SK-N-SH (cell line): Measurements from ENCODE around the gene SNED1. TPM values are rescaled to one million over a fixed set of nuclear protein-coding genes. Genes with fewer than 3 reads are reported as not detected.

ENCODE experiments used
- CTCF ChIA-PET: fragments of 300-600, 350-600 bp; formaldehyde crosslinking; extraction: SDS; loops from one replicate; lab custom pipeline; 2021; lab: Yijun Ruan, JAX
- POLR2A ChIA-PET: fragments of 350-600 bp; sonication (Branson Sonifier 250); formaldehyde crosslinking; extraction: SDS; loops from one replicate; lab custom pipeline; 2020; ENCODE audit warnings: antibody characterized with exemption, inconsistent platforms; lab: Yijun Ruan, JAX
- DNase-seq: peaks from one replicate; pipeline ENCODE4 v3.0.0; 2012
- H2AFZ ChIP-seq: fragments of 200-600 bp; sonication (generic); 2 replicates; pipeline ENCODE4 v1.8.1; 2016; ENCODE audit warnings: antibody characterized with exemption, mild to moderate bottlenecking, low read depth
- H3F3A ChIP-seq: fragments of 200-600 bp; sonication (generic); replicated peaks from 2 replicates; pipeline ENCODE3; 2016; ENCODE audit warnings: antibody characterized with exemption, mild to moderate bottlenecking; ENCODE audit not compliant: insufficient read depth
- H3K27ac ChIP-seq, 2 experiments: fragments of 200-500 bp in 1 of 2; fragments of 200-600 bp in 1 of 2; sonication (Bioruptor generic) in 1 of 2; sonication (generic), shearing (Covaris generic) in 1 of 2; 2 replicates each; pipeline versions ENCODE4 v1.5.1 to v1.6.1; 2014 to 2016; ENCODE audit warnings: low read depth in 2 of 2, inconsistent platforms in 1 of 2, low read length in 1 of 2, mild to moderate bottlenecking in 1 of 2, mixed read lengths in 1 of 2
- H3K27me3 ChIP-seq: fragments of 200-600 bp; sonication (generic), shearing (Covaris generic); 2 replicates; pipeline ENCODE4 v1.6.1; 2016; ENCODE audit warnings: mixed run types; ENCODE audit not compliant: insufficient read depth
- H3K36me3 ChIP-seq, 2 experiments: fragments of 200-500 bp in 1 of 2; fragments of 200-600 bp in 1 of 2; sonication (Bioruptor generic) in 1 of 2; sonication (generic) in 1 of 2; replicated peaks in 1 of 2; 2 replicates each; pipeline versions ENCODE3 to v1.5.1; 2014 to 2016; ENCODE audit warnings: low read length in 1 of 2, mild to moderate bottlenecking in 1 of 2; ENCODE audit not compliant: insufficient read depth in 2 of 2, control insufficient read depth in 1 of 2
- H3K4me1 ChIP-seq, 2 experiments: fragments of 200-500 bp in 1 of 2; fragments of 200-600 bp in 1 of 2; sonication (Bioruptor generic) in 1 of 2; sonication (generic), shearing (Covaris generic) in 1 of 2; 2 replicates each; pipeline versions ENCODE4 v1.5.1 to v1.6.1; 2014 to 2016; ENCODE audit warnings: low read depth in 1 of 2, low read length in 1 of 2, mixed run types in 1 of 2; ENCODE audit not compliant: insufficient read depth in 2 of 2, control insufficient read depth in 1 of 2
- H3K4me2 ChIP-seq: fragments of 200-600 bp; sonication (generic), shearing (Covaris generic); 2 replicates; pipeline ENCODE4 v1.6.1; 2017; ENCODE audit warnings: mixed run types
- H3K4me3 ChIP-seq, 2 experiments: fragments of 200-500 bp in 1 of 2; fragments of 200-600 bp in 1 of 2; sonication (Bioruptor generic) in 1 of 2; sonication (generic), shearing (Covaris generic) in 1 of 2; 2 replicates each; pipeline versions ENCODE4 v1.5.1 to v1.8.1; 2014 to 2016; ENCODE audit warnings: low read depth in 2 of 2, inconsistent platforms in 1 of 2, low read length in 1 of 2, mild to moderate bottlenecking in 1 of 2, mixed read lengths in 1 of 2, moderate library complexity in 1 of 2
- H3K79me2 ChIP-seq: fragments of 200-600 bp; sonication (generic); 2 replicates; pipeline ENCODE4 v1.8.1; 2017; ENCODE audit warnings: mild to moderate bottlenecking; ENCODE audit not compliant: insufficient read depth
- H3K9ac ChIP-seq: fragments of 200-600 bp; sonication (generic); 2 replicates; pipeline ENCODE4 v1.6.1; 2017; ENCODE audit warnings: mixed run types
- H3K9me2 ChIP-seq: fragments of 200-600 bp; sonication (generic); 2 replicates; pipeline ENCODE4 v1.6.1; 2017; ENCODE audit warnings: mixed run types
- H3K9me3 ChIP-seq: fragments of 200-600 bp; sonication (generic); 2 replicates; pipeline ENCODE4 v1.6.1; 2017; ENCODE audit warnings: mixed run types, mild to moderate bottlenecking, moderate library complexity
- H4K20me1 ChIP-seq: fragments of 200-600 bp; sonication (generic); 2 replicates; pipeline ENCODE4 v1.6.1; 2017; ENCODE audit warnings: mild to moderate bottlenecking, mixed run types; ENCODE audit not compliant: insufficient read depth
- CHD2 ChIP-seq: fragments of 150-350 bp; IDR thresholded peaks from 2 replicates; pipeline ENCODE4 v1.6.1; 2018; ENCODE audit warnings: low read length; ENCODE audit not compliant: partially characterized antibody
- ELF1 ChIP-seq: IDR thresholded peaks from 2 replicates; pipeline ENCODE4 v1.4.0; 2012
- EP300 ChIP-seq, 2 experiments: IDR thresholded peaks; 2 replicates each; pipeline versions ENCODE4 v1.4.0 to v1.6.1; 2012; ENCODE audit warnings: borderline replicate concordance in 1 of 2, low read depth in 1 of 2, low read length in 1 of 2
- EZH2phosphoT487 ChIP-seq: fragments of 200-600 bp; sonication (generic); IDR thresholded peaks from 2 replicates; pipeline ENCODE4 v1.6.1; 2017; ENCODE audit warnings: low read depth, mixed run types, mild to moderate bottlenecking, antibody characterized with exemption, moderate library complexity, borderline replicate concordance
- FOXJ3 ChIP-seq: sonication (generic); formaldehyde crosslinking; IDR thresholded peaks from 2 replicates; pipeline ENCODE4 v1.5.1; 2020; ENCODE audit warnings: mild to moderate bottlenecking, missing genetic modification reagents
- GATA2 ChIP-seq: sonication (generic); formaldehyde crosslinking; IDR thresholded peaks from 2 replicates; pipeline ENCODE4 v1.5.0; 2020; ENCODE audit warnings: mild to moderate bottlenecking, missing genetic modification reagents
- JUND ChIP-seq: IDR thresholded peaks from 2 replicates; pipeline ENCODE4 v1.4.0; 2012
- MXI1 ChIP-seq: IDR thresholded peaks from 2 replicates; pipeline ENCODE4 v1.6.1; 2012; ENCODE audit warnings: mild to moderate bottlenecking, low read depth, low read length, improper control_type of control experiment
- RXRA ChIP-seq: IDR thresholded peaks from 2 replicates; pipeline ENCODE4 v1.4.0; 2012; ENCODE audit warnings: low read depth, mild to moderate bottlenecking, borderline replicate concordance
- SMC3 ChIP-seq: IDR thresholded peaks from 2 replicates; pipeline ENCODE4 v1.6.1; 2012; ENCODE audit warnings: low read depth, low read length, improper control_type of control experiment
- TAF1 ChIP-seq: IDR thresholded peaks from 2 replicates; pipeline ENCODE4 v1.6.1; 2012; ENCODE audit warnings: low read depth, mild to moderate bottlenecking, low read length, moderate library complexity, borderline replicate concordance
- TCF12 ChIP-seq: IDR thresholded peaks from 2 replicates; pipeline ENCODE4 v1.4.0; 2012
- WGBS: methylation state at CpG from one replicate; pipeline ENCODE4 v1.1.6; 2017; ENCODE audit warnings: low lambda C conversion rate; 5-methylcytosine and 5-hydroxymethylcytosine counted together
- polyA plus RNA-seq, 3 experiments: library from polyadenylated mRNA; depleted of rRNA; stranded (reverse); fragments of >200 nt; gene quantifications; 2 replicates each; pipeline ENCODE4 v1.2.3, GENCODE V29; 2012
- TF ChIP-seq, protein P1 (sequence below): IDR thresholded peaks from 2 replicates; pipeline ENCODE4; 2012
- TF ChIP-seq, protein P2 (sequence below): fragments of 150-350 bp; IDR thresholded peaks from 2 replicates; pipeline ENCODE4 v1.6.1; 2017; ENCODE audit warnings: antibody characterized with exemption, low read length, low read depth, borderline replicate concordance
- TF ChIP-seq, protein P3 (sequence below): IDR thresholded peaks from 2 replicates; pipeline ENCODE4 v1.6.1; 2012; ENCODE audit warnings: mild to moderate bottlenecking, low read depth, low read length, moderate library complexity
- TF ChIP-seq, protein P4 (sequence below): IDR thresholded peaks from 2 replicates; pipeline ENCODE4 v1.4.0; 2012; ENCODE audit warnings: low read depth, borderline replicate concordance

Gene SNED1
- polyA plus RNA-seq, 1 of the 3 experiments (the other 2 are of a cell fraction): 0.03 TPM

DNA sequence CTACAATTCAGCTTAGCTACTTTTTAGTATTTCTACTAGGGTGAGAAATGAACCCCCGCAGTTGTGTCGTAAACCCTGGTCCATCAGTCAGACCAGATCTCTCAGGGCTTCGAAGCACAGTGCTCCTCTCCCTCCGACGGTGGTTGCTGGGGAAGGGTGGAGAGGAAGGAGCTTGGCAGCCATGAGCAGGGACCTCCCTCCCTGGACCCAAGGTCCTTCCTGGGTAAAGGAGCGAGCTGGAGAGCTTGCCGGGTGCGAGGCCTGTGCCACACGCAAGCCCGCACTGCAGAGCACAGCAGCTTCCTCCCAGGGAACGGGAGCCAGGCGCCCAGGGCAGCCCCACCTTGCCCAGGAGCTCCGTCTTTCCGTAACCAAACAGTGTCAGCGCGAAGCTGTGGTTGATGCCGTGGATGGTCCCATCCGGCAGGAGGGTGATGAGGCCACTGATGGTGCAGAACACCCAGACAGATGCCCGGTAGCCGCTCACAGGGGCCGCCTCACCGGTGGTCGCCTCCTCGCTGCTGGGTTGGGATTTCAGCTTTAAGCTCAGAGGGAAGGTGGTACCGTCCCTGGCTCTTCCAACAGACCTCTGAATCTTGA is 138.3 kb downstream of the SNED1 start:
- Histone ChIP-seq H3K4me2 (no peak overlapping the region), H3K9ac (no peak overlapping the region), H3K9me3 (no peaks in the 10 kb centered on the region), H3K27ac (no peak overlapping the region), H3K27me3 (no peaks in the 10 kb centered on the region), H3F3A (no peaks in the 10 kb centered on the region), H3K4me3 (no peak overlapping the region), H3K4me1 (no peaks in the 10 kb centered on the region), H4K20me1 (no peaks in the 10 kb centered on the region), H3K79me2 (no peaks in the 10 kb centered on the region), H3K36me3 (no peaks in the 10 kb centered on the region), H2AFZ (no peak overlapping the region), H3K9me2 (no peaks in the 10 kb centered on the region)
- ChIA-PET CTCF (interaction anchor here (1.2 to 1.7 kb wide), 3 partner anchors 58 to 286 kb away, joined by 3 to 5 read pairs (median 4); no protein-coding TSS in a partner anchor), POLR2A (no interaction called here)
- DNase-seq: no peak
- TF ChIP-seq FOXJ3 (CRISPR knock-in tag) (no peak), JUND (no peak), TAF1 (no peak), ELF1 (no peak), SMC3 (no peak), CHD2 (no peak), GATA2 (CRISPR knock-in tag) (no peak), EP300 (IDR thresholded peaks at IDR 0.05; ENCODE audit: borderline replicate concordance in 1 of 2, low read depth in 1 of 2, low read length in 1 of 2) (no peak), MXI1 (no peak), RXRA (no peak), EZH2phosphoT487 (no peak), TCF12 (no peak)
- TF ChIP-seq, protein P1, sequence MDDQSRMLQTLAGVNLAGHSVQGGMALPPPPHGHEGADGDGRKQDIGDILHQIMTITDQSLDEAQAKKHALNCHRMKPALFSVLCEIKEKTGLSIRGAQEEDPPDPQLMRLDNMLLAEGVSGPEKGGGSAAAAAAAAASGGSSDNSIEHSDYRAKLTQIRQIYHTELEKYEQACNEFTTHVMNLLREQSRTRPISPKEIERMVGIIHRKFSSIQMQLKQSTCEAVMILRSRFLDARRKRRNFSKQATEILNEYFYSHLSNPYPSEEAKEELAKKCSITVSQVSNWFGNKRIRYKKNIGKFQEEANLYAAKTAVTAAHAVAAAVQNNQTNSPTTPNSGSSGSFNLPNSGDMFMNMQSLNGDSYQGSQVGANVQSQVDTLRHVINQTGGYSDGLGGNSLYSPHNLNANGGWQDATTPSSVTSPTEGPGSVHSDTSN: no peak
- TF ChIP-seq, protein P2, sequence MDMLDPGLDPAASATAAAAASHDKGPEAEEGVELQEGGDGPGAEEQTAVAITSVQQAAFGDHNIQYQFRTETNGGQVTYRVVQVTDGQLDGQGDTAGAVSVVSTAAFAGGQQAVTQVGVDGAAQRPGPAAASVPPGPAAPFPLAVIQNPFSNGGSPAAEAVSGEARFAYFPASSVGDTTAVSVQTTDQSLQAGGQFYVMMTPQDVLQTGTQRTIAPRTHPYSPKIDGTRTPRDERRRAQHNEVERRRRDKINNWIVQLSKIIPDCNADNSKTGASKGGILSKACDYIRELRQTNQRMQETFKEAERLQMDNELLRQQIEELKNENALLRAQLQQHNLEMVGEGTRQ: no peak
- TF ChIP-seq, protein P3, sequence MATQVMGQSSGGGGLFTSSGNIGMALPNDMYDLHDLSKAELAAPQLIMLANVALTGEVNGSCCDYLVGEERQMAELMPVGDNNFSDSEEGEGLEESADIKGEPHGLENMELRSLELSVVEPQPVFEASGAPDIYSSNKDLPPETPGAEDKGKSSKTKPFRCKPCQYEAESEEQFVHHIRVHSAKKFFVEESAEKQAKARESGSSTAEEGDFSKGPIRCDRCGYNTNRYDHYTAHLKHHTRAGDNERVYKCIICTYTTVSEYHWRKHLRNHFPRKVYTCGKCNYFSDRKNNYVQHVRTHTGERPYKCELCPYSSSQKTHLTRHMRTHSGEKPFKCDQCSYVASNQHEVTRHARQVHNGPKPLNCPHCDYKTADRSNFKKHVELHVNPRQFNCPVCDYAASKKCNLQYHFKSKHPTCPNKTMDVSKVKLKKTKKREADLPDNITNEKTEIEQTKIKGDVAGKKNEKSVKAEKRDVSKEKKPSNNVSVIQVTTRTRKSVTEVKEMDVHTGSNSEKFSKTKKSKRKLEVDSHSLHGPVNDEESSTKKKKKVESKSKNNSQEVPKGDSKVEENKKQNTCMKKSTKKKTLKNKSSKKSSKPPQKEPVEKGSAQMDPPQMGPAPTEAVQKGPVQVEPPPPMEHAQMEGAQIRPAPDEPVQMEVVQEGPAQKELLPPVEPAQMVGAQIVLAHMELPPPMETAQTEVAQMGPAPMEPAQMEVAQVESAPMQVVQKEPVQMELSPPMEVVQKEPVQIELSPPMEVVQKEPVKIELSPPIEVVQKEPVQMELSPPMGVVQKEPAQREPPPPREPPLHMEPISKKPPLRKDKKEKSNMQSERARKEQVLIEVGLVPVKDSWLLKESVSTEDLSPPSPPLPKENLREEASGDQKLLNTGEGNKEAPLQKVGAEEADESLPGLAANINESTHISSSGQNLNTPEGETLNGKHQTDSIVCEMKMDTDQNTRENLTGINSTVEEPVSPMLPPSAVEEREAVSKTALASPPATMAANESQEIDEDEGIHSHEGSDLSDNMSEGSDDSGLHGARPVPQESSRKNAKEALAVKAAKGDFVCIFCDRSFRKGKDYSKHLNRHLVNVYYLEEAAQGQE: no peak
- TF ChIP-seq, protein P4, sequence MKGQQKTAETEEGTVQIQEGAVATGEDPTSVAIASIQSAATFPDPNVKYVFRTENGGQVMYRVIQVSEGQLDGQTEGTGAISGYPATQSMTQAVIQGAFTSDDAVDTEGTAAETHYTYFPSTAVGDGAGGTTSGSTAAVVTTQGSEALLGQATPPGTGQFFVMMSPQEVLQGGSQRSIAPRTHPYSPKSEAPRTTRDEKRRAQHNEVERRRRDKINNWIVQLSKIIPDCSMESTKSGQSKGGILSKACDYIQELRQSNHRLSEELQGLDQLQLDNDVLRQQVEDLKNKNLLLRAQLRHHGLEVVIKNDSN: no peak
- TF ChIP-seq, all 33 proteins: peak for 0
- 96% methylated on average over 7 of the region's 25 CpGs for WGBS
